Fibroblast of mammary gland (primary cell): ENCODE results near the gene COX10.
A peak's percentile ranks its signal among the peaks of the same experiment; 100 is the strongest.
"Not testable (repeated sequence)": the region's sequence is repeated elsewhere in the genome, so short reads cannot be mapped to it uniquely, and the experiment has no call there.

Experiments
- DNase-seq: peaks from one replicate; pipeline ENCODE4 v3.0.0-alpha.2; 2010; ENCODE audit warnings: low read depth
- H3K4me3 ChIP-seq: 2 replicates; pipeline ENCODE4 v1.5.1; 2011; ENCODE audit warnings: low read depth, mild to moderate bottlenecking, low read length, moderate library complexity; ENCODE audit not compliant: control insufficient read depth
- CTCF ChIP-seq: conservative IDR thresholded peaks from 2 replicates; pipeline ENCODE4 v1.5.1; 2011; ENCODE audit warnings: low read depth, low read length, inconsistent platforms; ENCODE audit not compliant: control insufficient read depth, insufficient read depth

COX10 gene

GRCh38 chr17:14186443-14186842, 117.1 kb downstream of the COX10 start:
- H3K4me3 ChIP-seq, DNase-seq: not testable (repeated sequence)

- DNase-seq, result not testable (repeated sequence)
These were observed 121.5 kb downstream of the COX10 start for GRCh38 chr17:14190774-14191173.

GRCh38 chr17:14191469-14191868, 122.2 kb downstream of the COX10 start:
- not testable (repeated sequence) for DNase-seq, H3K4me3 ChIP-seq

More at GRCh38 chr17:14190774-14191173, 121.5 kb downstream of the COX10 start:
- not testable (repeated sequence) for H3K4me3 ChIP-seq

GRCh38 chr17:14192039-14192438, 122.7 kb downstream of the COX10 start:
- not testable (repeated sequence) for DNase-seq, H3K4me3 ChIP-seq

- not testable (repeated sequence) for DNase-seq
These were observed 123.5 kb downstream of the COX10 start for GRCh38 chr17:14192636-14193344.

GRCh38 chr17:14196377-14196997, 127.2 kb downstream of the COX10 start:
- no peak overlapping the region for H3K4me3 ChIP-seq
- no peak for DNase-seq

More at GRCh38 chr17:14192636-14193344, 123.5 kb downstream of the COX10 start:
- not testable (repeated sequence) for H3K4me3 ChIP-seq

GRCh38 chr17:14197057-14197456, 127.8 kb downstream of the COX10 start:
- TF ChIP-seq CTCF, result no peak
- H3K4me3 ChIP-seq, result no peak overlapping the region
- no peak for DNase-seq

More at GRCh38 chr17:14196377-14196997, 127.2 kb downstream of the COX10 start:
- TF ChIP-seq CTCF, result peak; percentile 7

GRCh38 chr17:14197586-14197985, 128.3 kb downstream of the COX10 start:
- H3K4me3 ChIP-seq, result no peak overlapping the region
- no peak for TF ChIP-seq CTCF
- DNase-seq, result no peak

- no peak for TF ChIP-seq CTCF
- DNase-seq, result no peak
- no peak overlapping the region for H3K4me3 ChIP-seq
These were observed 128.7 kb downstream of the COX10 start for GRCh38 chr17:14198013-14198412.
